GM21381 (cell line): Measurements from ENCODE around the gene CDH5.

Experiments used
- ATAC-seq: cut with Tn5 transposase; IDR thresholded peaks from one replicate; pipeline ENCODE4 v1.9.1; 2021; ENCODE audit warnings: mild to moderate bottlenecking, moderate library complexity; ENCODE audit not compliant: unreplicated experiment

Gene CDH5

GRCh38 chr16:66390346-66391108 is 24.0 kb downstream of the CDH5 start:
- no peak for ATAC-seq

GRCh38 chr16:66391726-66392670 is 25.5 kb downstream of the CDH5 start:
- ATAC-seq: no peak

GRCh38 chr16:66395806-66396555 is 29.5 kb downstream of the CDH5 start:
- no peak for ATAC-seq

GRCh38 chr16:66397736-66398433 is 31.4 kb downstream of the CDH5 start:
- ATAC-seq: no peak

GRCh38 chr16:66399031-66399430 is 32.5 kb downstream of the CDH5 start:
- no peak for ATAC-seq

- ATAC-seq: no peak
These were observed 33.4 kb downstream of the CDH5 start for GRCh38 chr16:66399930-66400329.

GRCh38 chr16:66400503-66401380 is 34.3 kb downstream of the CDH5 start:
- ATAC-seq: no peak

- no peak for ATAC-seq
These were observed 35.1 kb downstream of the CDH5 start for GRCh38 chr16:66401610-66402009.

GRCh38 chr16:66402166-66402565 is 35.7 kb downstream of the CDH5 start:
- ATAC-seq: no peak

GRCh38 chr16:66402591-66403230 is 36.2 kb downstream of the CDH5 start:
- ATAC-seq: no peak

GRCh38 chr16:66403531-66404145 is 37.1 kb downstream of the CDH5 start:
- no peak for ATAC-seq

GRCh38 chr16:66405057-66405783 is 38.7 kb downstream of the CDH5 start:
- ATAC-seq: no peak

GRCh38 chr16:66406534-66407221 is 40.2 kb downstream of the CDH5 start:
- ATAC-seq: peak; percentile 82

- ATAC-seq: no peak
These were observed 41.9 kb downstream of the CDH5 start for GRCh38 chr16:66408163-66409048.

- no peak for ATAC-seq
These were observed 42.7 kb downstream of the CDH5 start for GRCh38 chr16:66409156-66409555.

GRCh38 chr16:66412182-66412581 is 45.7 kb downstream of the CDH5 start:
- ATAC-seq: no peak
